ENCODE results near the gene IZUMO4. TPM values are rescaled to one million over a fixed set of nuclear protein-coding genes. Genes with fewer than 3 reads are reported as not detected.
"Not testable (repeated sequence)": the region's sequence is repeated elsewhere in the genome, so short reads cannot be mapped to it uniquely, and the experiment has no call there.

IZUMO4 gene
- total RNA-seq, 1 experiment from 2014 or later, result 1.7 TPM

- no peak for DNase-seq (ENCODE audit: low read depth)
Measured at GRCh38 chr19:2122251-2122650, 25.5 kb downstream of the IZUMO4 start.

GRCh38 chr19:2122982-2123381 is 26.3 kb downstream of the IZUMO4 start:
- no peak for DNase-seq (ENCODE audit: low read depth)

- DNase-seq (ENCODE audit: low read depth), result no peak
Measured at GRCh38 chr19:2123682-2124387, 27.1 kb downstream of the IZUMO4 start.

- no peak for DNase-seq (ENCODE audit: low read depth)
Measured at GRCh38 chr19:2126879-2127518, 30.3 kb downstream of the IZUMO4 start.

DNA sequence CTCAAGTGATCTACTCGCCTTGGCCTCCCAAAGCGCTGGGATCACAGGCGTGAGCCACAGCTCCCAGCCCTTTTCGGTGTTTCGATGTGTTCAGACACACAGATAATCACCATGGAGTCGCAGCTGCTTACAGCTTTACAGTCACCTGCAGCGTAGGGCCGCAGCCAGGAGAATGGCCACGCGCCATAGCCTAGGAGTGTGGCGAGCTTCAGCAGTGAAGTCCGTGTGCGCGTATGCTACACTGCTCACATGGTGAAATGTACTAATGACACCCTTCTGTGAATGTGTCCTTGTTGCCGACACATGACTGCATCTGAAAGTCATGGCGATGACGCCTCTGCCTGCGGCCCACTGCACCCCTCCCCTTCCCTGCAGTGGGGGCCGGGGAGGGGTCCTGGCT is 31.0 kb downstream of the IZUMO4 start:
- DNase-seq (ENCODE audit: low read depth), result no peak

GRCh38 chr19:2128252-2128651 is 31.5 kb downstream of the IZUMO4 start:
- not testable (repeated sequence) for DNase-seq (ENCODE audit: low read depth)

GRCh38 chr19:2129022-2129421 is 32.3 kb downstream of the IZUMO4 start:
- no peak for DNase-seq (ENCODE audit: low read depth)

DNA sequence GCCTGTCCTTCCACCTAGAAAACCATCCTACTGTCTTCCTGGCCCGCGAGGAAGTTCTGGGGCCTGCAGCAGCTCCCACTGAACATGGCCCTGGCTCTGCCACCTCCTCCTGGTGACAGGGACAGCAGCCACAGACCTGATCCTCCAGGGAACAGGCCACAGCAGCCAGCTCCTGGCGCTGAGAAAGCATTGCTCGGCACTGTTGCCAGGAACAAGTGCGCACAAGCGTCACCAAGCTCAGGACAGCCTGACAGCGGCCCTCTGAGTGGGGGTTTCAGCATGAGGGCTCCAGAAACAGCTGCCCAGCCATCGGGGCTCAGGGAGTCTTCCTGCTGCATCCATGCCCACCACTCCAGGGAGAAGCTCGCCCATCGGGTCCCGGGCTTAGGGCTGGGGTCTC is 32.8 kb downstream of the IZUMO4 start:
- no peak for DNase-seq (ENCODE audit: low read depth)

DNA sequence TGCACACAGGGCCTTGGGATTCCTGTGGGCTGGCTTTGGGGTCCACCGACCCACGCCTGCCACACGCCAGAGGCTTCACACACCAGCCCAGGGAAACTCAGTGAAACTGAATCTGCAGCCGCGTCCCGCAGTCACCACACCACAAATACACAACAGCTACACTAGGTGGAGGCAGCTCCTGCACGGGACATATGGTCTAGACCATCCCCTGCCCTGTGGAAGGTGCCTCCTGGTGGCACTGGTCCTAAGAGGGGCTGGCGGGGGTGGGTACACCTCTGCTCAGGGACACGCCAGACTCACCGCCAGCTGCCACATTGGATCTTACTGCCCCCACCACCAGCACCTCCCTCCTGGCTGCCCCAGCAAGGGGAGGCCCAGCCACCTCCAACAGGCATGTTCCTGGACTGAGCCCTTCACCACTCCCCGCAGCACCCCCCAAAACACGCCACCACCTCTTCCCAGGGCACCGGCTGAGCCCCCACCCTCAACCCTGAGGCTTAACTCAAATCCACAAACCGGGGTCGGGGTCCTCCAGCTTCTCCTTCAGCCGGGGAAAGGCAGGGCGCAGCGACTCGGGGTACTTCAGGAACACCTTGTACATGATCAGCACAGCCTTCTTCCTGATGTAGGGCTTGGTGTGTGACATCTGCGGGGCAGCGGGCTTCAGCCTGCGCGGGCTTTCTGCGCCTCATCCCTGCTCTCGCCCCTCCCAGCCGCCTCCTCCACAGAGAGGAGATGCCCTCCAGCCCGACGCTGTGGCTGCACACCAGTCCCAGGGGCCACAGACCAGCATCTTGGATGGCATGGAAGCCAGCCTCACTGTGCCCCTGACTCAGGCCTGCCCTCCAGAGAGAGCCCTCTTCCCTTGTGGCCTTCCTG is 33.4 kb downstream of the IZUMO4 start:
- no peak for DNase-seq (ENCODE audit: low read depth)

- not testable (repeated sequence) for DNase-seq (ENCODE audit: low read depth)
Measured at GRCh38 chr19:2131012-2131975, 34.6 kb downstream of the IZUMO4 start.

DNA sequence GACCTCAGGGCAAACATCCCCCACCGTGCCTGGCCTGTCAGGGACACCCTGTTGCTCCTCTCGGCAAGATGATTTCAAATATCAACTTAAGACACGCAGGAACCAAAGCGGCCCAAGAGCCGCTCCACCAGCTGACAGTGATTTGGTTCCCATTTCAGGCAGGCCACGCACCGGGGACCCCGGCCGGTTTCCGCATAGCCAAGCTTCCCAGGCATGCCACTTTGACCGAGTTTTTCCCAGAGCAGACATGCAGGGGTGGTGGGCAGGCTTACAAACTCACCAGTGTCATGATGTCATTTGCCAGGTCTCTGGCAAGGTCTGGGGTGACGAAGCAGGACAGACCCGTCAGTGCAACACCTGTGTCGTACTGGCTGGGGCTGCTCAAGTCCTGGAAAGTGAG is 35.5 kb downstream of the IZUMO4 start:
- DNase-seq (ENCODE audit: low read depth), result no peak

- no peak for DNase-seq (ENCODE audit: low read depth)
Measured at GRCh38 chr19:2132731-2133490, 36.2 kb downstream of the IZUMO4 start.

GRCh38 chr19:2135474-2136402 is 39.0 kb downstream of the IZUMO4 start:
- DNase-seq (ENCODE audit: low read depth), result no peak

GRCh38 chr19:2136796-2137195 is 40.1 kb downstream of the IZUMO4 start:
- no peak for DNase-seq (ENCODE audit: low read depth)

DNA sequence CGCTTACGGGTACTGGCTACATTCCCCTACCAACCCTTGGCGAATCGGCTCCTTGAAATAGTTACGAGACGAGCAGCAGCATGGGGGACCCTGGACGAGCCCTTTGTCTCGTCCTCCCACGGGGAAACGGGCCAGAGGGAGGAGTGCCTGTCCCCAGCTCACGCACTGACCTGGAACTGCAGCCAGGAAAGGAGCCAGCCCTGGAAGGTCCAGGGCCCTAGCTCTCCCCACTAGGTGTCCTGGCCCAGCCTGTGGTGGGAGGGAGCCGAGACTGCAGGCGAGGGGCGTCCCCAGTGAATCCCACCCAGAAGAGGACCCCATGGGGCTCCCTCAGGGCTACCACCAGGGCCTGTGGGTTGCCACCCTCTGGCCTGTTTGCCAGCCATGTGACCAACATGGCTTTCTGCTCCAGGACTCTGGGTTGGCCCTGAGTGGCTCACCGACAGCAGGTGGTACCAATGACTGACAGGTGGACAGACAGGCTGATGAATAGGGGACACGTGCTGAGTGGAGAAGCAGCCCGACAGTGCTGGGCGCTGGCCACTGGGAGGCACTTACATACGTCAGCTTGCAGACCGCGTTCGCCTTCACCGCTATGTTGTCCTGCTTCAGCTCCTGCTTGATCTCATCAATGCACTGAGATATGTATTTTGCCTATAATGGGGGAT is 41.5 kb downstream of the IZUMO4 start:
- DNase-seq (ENCODE audit: low read depth), result no peak

DNA sequence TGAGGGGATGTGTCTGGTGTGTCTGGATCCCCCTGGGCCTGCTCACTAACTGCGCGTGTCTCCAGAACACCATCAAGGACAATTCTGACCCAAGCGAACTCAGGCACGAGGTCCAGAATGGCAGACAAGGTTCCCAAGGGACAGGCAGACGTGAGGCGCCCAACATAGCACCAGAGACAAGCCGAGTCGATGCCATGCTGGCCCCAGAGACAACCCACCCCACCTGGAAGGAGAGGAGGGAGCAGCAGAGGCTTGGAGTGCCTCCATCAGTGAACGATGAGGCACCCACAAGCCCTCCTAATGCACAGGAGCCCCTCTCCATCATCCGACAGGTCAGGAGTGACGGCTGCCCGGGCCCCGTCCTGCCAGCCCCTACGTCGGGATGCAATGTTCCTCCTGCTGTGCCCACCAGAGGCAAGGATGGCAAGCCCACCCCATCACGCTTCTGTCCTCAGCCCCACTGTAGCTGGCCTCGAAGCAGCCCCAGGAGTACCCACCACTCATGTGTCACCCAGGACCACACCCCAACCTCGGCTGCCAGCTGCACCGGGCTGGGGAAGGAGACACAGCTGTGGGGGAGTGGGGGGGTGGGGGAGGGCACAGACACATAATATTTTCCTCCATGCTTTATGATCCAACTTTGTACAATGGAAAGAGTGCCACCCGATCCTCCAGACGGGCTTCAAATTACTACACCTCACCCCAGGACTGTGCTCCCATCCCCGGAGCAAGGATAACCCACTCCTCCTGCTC is 42.8 kb downstream of the IZUMO4 start:
- no peak for DNase-seq (ENCODE audit: low read depth)

DNA sequence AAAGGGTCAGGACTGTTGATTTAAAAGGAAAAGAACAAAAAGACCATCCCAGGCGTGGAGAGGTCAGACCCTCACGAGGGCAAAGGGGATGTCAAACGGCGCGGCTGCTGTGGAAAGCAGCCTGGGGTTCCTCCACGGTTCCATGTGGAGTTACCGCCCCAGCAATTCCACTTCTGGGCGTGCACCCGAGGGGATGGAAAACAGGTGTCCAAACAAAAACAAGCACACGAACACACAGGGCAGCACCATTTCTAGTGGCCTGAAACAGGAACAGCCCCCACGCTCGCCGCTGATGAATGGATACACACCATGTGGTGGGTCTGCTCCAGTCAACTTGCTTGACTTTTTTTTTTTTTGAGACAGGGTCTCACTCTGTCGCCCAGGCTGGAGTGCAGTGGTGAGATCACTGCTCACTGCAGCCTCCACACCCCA is 43.4 kb downstream of the IZUMO4 start:
- no peak for DNase-seq (ENCODE audit: low read depth)

All from HT1080 (cell line).